ENCODE data around the gene WDR48. TPM values are rescaled to one million over a fixed set of nuclear protein-coding genes. Genes with fewer than 3 reads are reported as not detected.

Gene WDR48
- total RNA-seq, 1 donor from 2014 or later, result 38.5 TPM

GRCh38 chr3:39095778-39096177 lies 44.0 kb downstream of the WDR48 start:
- peaks cover 27% of the 10 kb centered on the region for H4K20me1 ChIP-seq (ENCODE audit: insufficient read depth, low read length)
- H3K4me3 Mint-ChIP-seq (ENCODE audit: unreplicated experiment), result no peak overlapping the region
- no peak for FAIRE-seq
- H3K4me3 ChIP-seq (ENCODE audit: insufficient read depth, low read depth, low read length), result no peak overlapping the region
- no peak overlapping the region for H3K9ac ChIP-seq (ENCODE audit: low read length)
- H3K9me3 ChIP-seq (ENCODE audit: insufficient read depth, low read depth, low read length), result no peaks in the 10 kb centered on the region
- H3K36me3 Mint-ChIP-seq (ENCODE audit: low read depth, unreplicated experiment), result peaks cover 9% of the 10 kb centered on the region
- H3K4me1 Mint-ChIP-seq (ENCODE audit: low read depth, unreplicated experiment), result peaks cover 11% of the 10 kb centered on the region
- H3K4me1 ChIP-seq (ENCODE audit: insufficient read depth, low read length), result no peaks in the 10 kb centered on the region
- H3K36me3 ChIP-seq (ENCODE audit: insufficient read depth, low read length), result peaks cover 46% of the 10 kb centered on the region
- H3K27ac ChIP-seq (ENCODE audit: low read depth, low read length), result no peak overlapping the region
- no peaks in the 10 kb centered on the region for H3K27me3 ChIP-seq (ENCODE audit: insufficient read depth, low read length)
- H2AFZ ChIP-seq (ENCODE audit: low read depth, low read length), result no peak overlapping the region
- no peaks in the 10 kb centered on the region for H3K9me3 Mint-ChIP-seq (ENCODE audit: unreplicated experiment)
- no peak for TF ChIP-seq EZH2 (IDR thresholded peaks at IDR 0.05; ENCODE audit: insufficient read depth, low read length)
- TF ChIP-seq CTCF (IDR thresholded peaks at IDR 0.05; ENCODE audit: insufficient read depth, low read depth, low read length), result no peak
- H3K27me3 Mint-ChIP-seq (ENCODE audit: low read depth, unreplicated experiment), result no peaks in the 10 kb centered on the region
- H3K79me2 ChIP-seq (ENCODE audit: insufficient read depth, low read length), result peaks cover 1% of the 10 kb centered on the region
- H3K27ac Mint-ChIP-seq (ENCODE audit: unreplicated experiment), result no peak overlapping the region
- DNase-seq (ENCODE audit: low read depth), result no peak
- no peak overlapping the region for H3K4me2 ChIP-seq (ENCODE audit: low read length)

GRCh38 chr3:39096775-39097174 lies 45.0 kb downstream of the WDR48 start:
- H3K9ac ChIP-seq (ENCODE audit: low read length), result peak overlapping the region; percentile 0
- peaks cover 39% of the 10 kb centered on the region for H3K36me3 ChIP-seq (ENCODE audit: insufficient read depth, low read length)
- H3K9me3 ChIP-seq (ENCODE audit: insufficient read depth, low read depth, low read length), result no peaks in the 10 kb centered on the region
- DNase-seq (ENCODE audit: low read depth) (peak; percentile 37), FAIRE-seq (no peak)
- peaks cover 10% of the 10 kb centered on the region for H3K79me2 ChIP-seq (ENCODE audit: insufficient read depth, low read length)
- H3K4me1 ChIP-seq (ENCODE audit: insufficient read depth, low read length), result no peaks in the 10 kb centered on the region
- H3K27me3 Mint-ChIP-seq (ENCODE audit: low read depth, unreplicated experiment), result no peaks in the 10 kb centered on the region
- H3K27me3 ChIP-seq (ENCODE audit: insufficient read depth, low read length), result no peaks in the 10 kb centered on the region
- peaks cover 9% of the 10 kb centered on the region for H3K36me3 Mint-ChIP-seq (ENCODE audit: low read depth, unreplicated experiment)
- no peak overlapping the region for H3K4me3 ChIP-seq (ENCODE audit: insufficient read depth, low read depth, low read length)
- no peak overlapping the region for H3K27ac Mint-ChIP-seq (ENCODE audit: unreplicated experiment)
- H2AFZ ChIP-seq (ENCODE audit: low read depth, low read length), result no peak overlapping the region
- no peaks in the 10 kb centered on the region for H3K9me3 Mint-ChIP-seq (ENCODE audit: unreplicated experiment)
- peaks cover 13% of the 10 kb centered on the region for H3K4me1 Mint-ChIP-seq (ENCODE audit: low read depth, unreplicated experiment)
- no peak overlapping the region for H3K27ac ChIP-seq (ENCODE audit: low read depth, low read length)
- TF ChIP-seq EZH2 (IDR thresholded peaks at IDR 0.05; ENCODE audit: insufficient read depth, low read length) (no peak), CTCF (IDR thresholded peaks at IDR 0.05; ENCODE audit: insufficient read depth, low read depth, low read length) (no peak)
- H3K4me2 ChIP-seq (ENCODE audit: low read length), result no peak overlapping the region
- peaks cover 37% of the 10 kb centered on the region for H4K20me1 ChIP-seq (ENCODE audit: insufficient read depth, low read length)
- H3K4me3 Mint-ChIP-seq (ENCODE audit: unreplicated experiment), result no peak overlapping the region

- Histone ChIP-seq H3K9me3 (ENCODE audit: insufficient read depth, low read depth, low read length) (no peaks in the 10 kb centered on the region), H3K4me2 (ENCODE audit: low read length) (no peak overlapping the region), H3K79me2 (ENCODE audit: insufficient read depth, low read length) (peaks cover 21% of the 10 kb centered on the region), H4K20me1 (ENCODE audit: insufficient read depth, low read length) (peaks cover 47% of the 10 kb centered on the region), H3K9ac (ENCODE audit: low read length) (no peak overlapping the region), H3K27me3 (ENCODE audit: insufficient read depth, low read length) (no peaks in the 10 kb centered on the region), H3K27ac (ENCODE audit: low read depth, low read length) (no peak overlapping the region), H3K4me1 (ENCODE audit: insufficient read depth, low read length) (no peaks in the 10 kb centered on the region), H2AFZ (ENCODE audit: low read depth, low read length) (no peak overlapping the region), H3K36me3 (ENCODE audit: insufficient read depth, low read length) (peaks cover 33% of the 10 kb centered on the region), H3K4me3 (ENCODE audit: insufficient read depth, low read depth, low read length) (no peak overlapping the region)
- no peak overlapping the region for H3K4me3 Mint-ChIP-seq (ENCODE audit: unreplicated experiment)
- DNase-seq (ENCODE audit: low read depth) (no peak), FAIRE-seq (no peak)
- no peak overlapping the region for H3K27ac Mint-ChIP-seq (ENCODE audit: unreplicated experiment)
- H3K4me1 Mint-ChIP-seq (ENCODE audit: low read depth, unreplicated experiment), result peaks cover 13% of the 10 kb centered on the region
- no peak for TF ChIP-seq EZH2 (IDR thresholded peaks at IDR 0.05; ENCODE audit: insufficient read depth, low read length)
- TF ChIP-seq CTCF (IDR thresholded peaks at IDR 0.05; ENCODE audit: insufficient read depth, low read depth, low read length), result no peak
- H3K27me3 Mint-ChIP-seq (ENCODE audit: low read depth, unreplicated experiment), result no peaks in the 10 kb centered on the region
- H3K36me3 Mint-ChIP-seq (ENCODE audit: low read depth, unreplicated experiment), result peaks cover 9% of the 10 kb centered on the region
- H3K9me3 Mint-ChIP-seq (ENCODE audit: unreplicated experiment), result no peaks in the 10 kb centered on the region
These were observed 46.1 kb downstream of the WDR48 start for GRCh38 chr3:39097716-39098472.

Measured in astrocyte (in vitro differentiated cells and primary cell).